Urinary bladder (tissue), 4 donors: Measurements from ENCODE around the gene BRINP1. TPM values are rescaled to one million over a fixed set of nuclear protein-coding genes. Genes with fewer than 3 reads are reported as not detected.

Experiments used
- DNase-seq: peaks from one replicate; pipeline ENCODE4 v3.0.0-alpha.2; 2015; ENCODE audit errors: extremely low spot score
- H3K27ac ChIP-seq: one replicate; pipeline ENCODE4 v1.5.1; 2013; ENCODE audit warnings: low read depth, mild to moderate bottlenecking, moderate library complexity
- H3K36me3 ChIP-seq: one replicate; pipeline ENCODE4 v1.6.1; 2013; ENCODE audit warnings: mild to moderate bottlenecking, moderate library complexity; ENCODE audit not compliant: insufficient read depth
- H3K4me1 ChIP-seq: one replicate; pipeline ENCODE4 v1.6.1; 2013; ENCODE audit warnings: mild to moderate bottlenecking, moderate library complexity; ENCODE audit not compliant: insufficient read depth
- H3K4me3 ChIP-seq: one replicate; pipeline ENCODE4 v1.5.1; 2013; ENCODE audit warnings: low read depth, low read length
- WGBS: extraction: QIAGEN DNeasy Blood & Tissue Kit; methylation state at CpG from one replicate; pipeline ENCODE4 v1.1.7; 2013; 5-methylcytosine and 5-hydroxymethylcytosine counted together
- polyA plus RNA-seq: library from polyadenylated mRNA; stranded (reverse); fragments of 200-250 nt; gene quantifications from one replicate; pipeline ENCODE4 v1.2.3, GENCODE V29; 2013
- total RNA-seq: library from RNA; depleted of rRNA; stranded (reverse); fragments of >200 nt; gene quantifications from one replicate; pipeline ENCODE4 v1.2.3, GENCODE V29; 2014
- donor health status: healthy with polysubstance abuse.
- donor health status: healthy.

BRINP1 gene
- total and polyA plus RNA-seq, 2 donors = 0.23 to 0.58 TPM

- no peaks in the 10 kb centered on the region for H3K4me1 ChIP-seq
- no peak overlapping the region for H3K27ac ChIP-seq
- no peak for DNase-seq
- no peaks in the 10 kb centered on the region for H3K36me3 ChIP-seq
- WGBS = 49% methylated on average over 9 of the region's 9 CpGs
- no peak overlapping the region for H3K4me3 ChIP-seq
Measured at GRCh38 chr9:119366909-119367682, 2.1 kb downstream of the BRINP1 start.

DNA sequence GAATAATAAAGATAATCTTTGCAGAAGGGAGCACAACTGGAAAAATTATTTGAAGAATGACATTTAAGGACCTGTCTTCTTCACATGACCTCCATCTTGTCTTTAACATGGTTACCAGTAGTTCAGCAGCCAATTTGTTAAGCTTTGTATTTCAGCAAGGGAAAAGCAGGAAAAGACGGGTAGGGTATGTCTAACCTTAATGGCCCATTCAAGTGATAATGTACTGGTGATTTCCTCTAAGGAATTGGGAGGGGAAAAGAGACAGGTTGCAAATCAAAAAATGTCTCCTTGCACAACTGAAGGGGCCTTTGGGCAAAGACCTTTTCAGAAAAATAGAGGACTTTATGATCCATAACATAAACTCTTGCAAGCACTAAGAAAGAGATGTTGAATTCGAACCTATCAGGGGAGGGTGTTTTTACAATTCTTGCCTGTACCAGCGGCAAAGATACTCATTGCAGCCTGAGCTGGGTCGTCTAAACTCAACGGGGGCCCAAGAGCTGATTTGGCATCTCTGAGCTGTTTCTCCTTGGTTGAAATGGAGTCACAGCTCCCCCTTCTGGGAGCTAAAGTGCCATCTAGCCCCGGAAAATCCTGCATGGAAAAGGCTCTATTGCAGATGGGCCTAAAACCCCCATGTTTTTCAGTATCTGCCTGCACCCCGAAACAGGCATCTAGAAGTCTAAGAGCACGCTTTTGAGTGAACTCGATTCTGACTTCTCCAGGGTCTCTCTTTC is 3.8 kb downstream of the BRINP1 start:
- no peaks in the 10 kb centered on the region for H3K36me3 ChIP-seq
- no peaks in the 10 kb centered on the region for H3K4me1 ChIP-seq
- no peak for DNase-seq
- WGBS = 10% methylated on average over 9 of the region's 9 CpGs
- no peak overlapping the region for H3K4me3 ChIP-seq
- H3K27ac ChIP-seq = no peak overlapping the region

GRCh38 chr9:119360237-119360636 is 9.0 kb downstream of the BRINP1 start:
- no peak for DNase-seq
- no peaks in the 10 kb centered on the region for H3K4me1 ChIP-seq
- no peak overlapping the region for H3K4me3 ChIP-seq
- H3K36me3 ChIP-seq = no peaks in the 10 kb centered on the region
- WGBS = 40% methylated on average over 5 of the region's 5 CpGs
- no peak overlapping the region for H3K27ac ChIP-seq

- no peak overlapping the region for H3K4me3 ChIP-seq
- no peaks in the 10 kb centered on the region for H3K4me1 ChIP-seq
- no peak for DNase-seq
- no peaks in the 10 kb centered on the region for H3K36me3 ChIP-seq
- no peak overlapping the region for H3K27ac ChIP-seq
- WGBS = 8% methylated on average over 2 of the region's 2 CpGs
Measured at GRCh38 chr9:119357336-119358096, 11.7 kb downstream of the BRINP1 start.

- no peak overlapping the region for H3K4me3 ChIP-seq
- H3K36me3 ChIP-seq = no peaks in the 10 kb centered on the region
- DNase-seq = no peak
- no peaks in the 10 kb centered on the region for H3K4me1 ChIP-seq
- 4% methylated on average over 11 of the region's 11 CpGs for WGBS
- H3K27ac ChIP-seq = no peak overlapping the region
Measured at GRCh38 chr9:119349351-119349825, 19.8 kb downstream of the BRINP1 start.

DNA sequence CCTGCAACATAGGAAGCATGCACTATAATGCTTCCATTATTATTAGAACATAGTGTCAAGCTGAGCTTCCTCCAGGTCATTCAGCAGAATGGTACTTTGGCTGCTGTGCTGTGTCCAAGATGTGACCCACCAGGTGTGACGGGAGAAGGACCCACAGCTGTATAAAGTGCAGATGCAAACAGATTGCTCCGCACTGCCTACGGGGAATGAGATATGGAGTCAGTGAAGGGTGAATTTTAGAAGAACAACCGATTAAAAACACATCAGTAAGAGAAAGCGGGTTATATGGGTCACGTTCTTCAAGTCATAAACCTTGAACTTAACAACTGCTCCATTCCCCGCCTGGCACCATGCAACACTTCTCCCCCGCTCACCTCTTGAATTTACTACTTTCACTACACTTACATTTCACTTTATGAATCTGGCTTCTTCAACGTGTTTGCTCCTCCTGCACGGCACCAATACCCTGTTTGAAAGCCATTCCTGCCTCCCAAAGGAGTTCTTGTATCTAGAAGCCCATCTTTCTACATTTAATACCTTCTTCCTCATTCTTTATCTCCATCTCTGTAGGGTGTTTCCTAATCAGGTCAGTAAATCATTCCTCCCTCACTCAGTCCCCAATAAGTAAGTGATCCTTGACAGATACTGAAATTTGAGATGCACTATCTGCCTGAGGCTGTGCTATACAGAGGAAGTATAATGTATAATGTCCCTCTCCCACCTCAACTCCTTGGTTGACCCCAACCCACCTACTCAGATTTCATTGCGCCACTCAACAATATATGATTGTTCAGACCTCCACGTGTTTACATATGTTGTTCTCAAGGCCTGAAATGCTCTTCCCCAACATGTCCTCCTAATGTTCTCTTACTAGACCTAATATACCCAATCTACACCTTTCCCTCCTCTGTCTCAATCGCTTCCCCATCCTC is 25.9 kb downstream of the BRINP1 start:
- H3K4me1 ChIP-seq = no peaks in the 10 kb centered on the region
- DNase-seq = no peak
- H3K36me3 ChIP-seq = no peaks in the 10 kb centered on the region
- 51% methylated on average over 13 of the region's 13 CpGs for WGBS
- no peak overlapping the region for H3K4me3 ChIP-seq
- no peak overlapping the region for H3K27ac ChIP-seq

- Histone ChIP-seq H3K4me1 (no peaks in the 10 kb centered on the region), H3K36me3 (no peaks in the 10 kb centered on the region), H3K4me3 (no peak overlapping the region), H3K27ac (no peak overlapping the region)
- 74% methylated on average over 3 of the region's 3 CpGs for WGBS
- DNase-seq = no peak
Measured at GRCh38 chr9:119339056-119339455, 30.2 kb downstream of the BRINP1 start.

DNA sequence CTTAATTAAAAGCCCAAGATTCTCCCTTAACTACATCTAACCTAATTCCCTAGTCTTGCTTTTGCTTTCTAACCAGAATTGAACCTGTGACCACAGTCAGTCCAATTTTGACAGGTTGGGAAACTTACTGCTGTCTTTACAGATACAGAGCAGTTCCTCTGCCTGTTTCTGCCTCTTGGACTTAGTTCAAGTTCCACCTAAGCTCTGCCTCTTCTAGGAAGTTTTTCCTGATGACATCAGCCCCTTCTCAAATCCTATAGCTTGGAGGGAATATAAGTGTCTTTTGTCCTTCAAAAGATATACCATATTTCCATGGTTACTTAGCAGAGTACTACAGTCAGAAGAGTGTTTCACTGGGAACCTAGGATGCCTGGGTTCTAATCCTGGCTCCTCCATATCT is 31.7 kb downstream of the BRINP1 start:
- Histone ChIP-seq H3K4me3 (no peak overlapping the region), H3K36me3 (no peaks in the 10 kb centered on the region), H3K27ac (no peak overlapping the region), H3K4me1 (no peaks in the 10 kb centered on the region)
- no peak for DNase-seq

DNA sequence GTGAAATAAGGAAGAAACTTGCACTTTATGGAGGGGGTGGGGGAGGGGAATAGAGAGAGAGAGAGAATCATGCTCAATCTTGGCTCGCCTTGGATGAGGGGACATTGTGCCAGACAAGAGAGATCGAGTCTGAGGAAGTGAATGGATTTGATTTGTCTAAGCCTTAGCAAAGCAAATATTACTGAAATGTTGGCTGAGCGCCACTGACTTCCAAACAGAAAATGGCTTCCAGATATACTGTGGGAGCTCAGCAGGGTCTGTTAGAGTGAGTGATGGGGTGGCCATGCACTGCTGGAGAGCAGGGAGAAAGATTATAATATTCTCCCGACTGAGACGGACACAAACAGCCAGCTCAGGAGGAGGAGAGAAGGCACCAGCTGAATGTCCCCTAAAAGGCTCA is 34.5 kb downstream of the BRINP1 start:
- H3K4me1 ChIP-seq = no peaks in the 10 kb centered on the region
- H3K27ac ChIP-seq = no peak overlapping the region
- no peaks in the 10 kb centered on the region for H3K36me3 ChIP-seq
- H3K4me3 ChIP-seq = no peak overlapping the region
- DNase-seq = no peak
- WGBS = 32% methylated on average over 5 of the region's 5 CpGs

DNA sequence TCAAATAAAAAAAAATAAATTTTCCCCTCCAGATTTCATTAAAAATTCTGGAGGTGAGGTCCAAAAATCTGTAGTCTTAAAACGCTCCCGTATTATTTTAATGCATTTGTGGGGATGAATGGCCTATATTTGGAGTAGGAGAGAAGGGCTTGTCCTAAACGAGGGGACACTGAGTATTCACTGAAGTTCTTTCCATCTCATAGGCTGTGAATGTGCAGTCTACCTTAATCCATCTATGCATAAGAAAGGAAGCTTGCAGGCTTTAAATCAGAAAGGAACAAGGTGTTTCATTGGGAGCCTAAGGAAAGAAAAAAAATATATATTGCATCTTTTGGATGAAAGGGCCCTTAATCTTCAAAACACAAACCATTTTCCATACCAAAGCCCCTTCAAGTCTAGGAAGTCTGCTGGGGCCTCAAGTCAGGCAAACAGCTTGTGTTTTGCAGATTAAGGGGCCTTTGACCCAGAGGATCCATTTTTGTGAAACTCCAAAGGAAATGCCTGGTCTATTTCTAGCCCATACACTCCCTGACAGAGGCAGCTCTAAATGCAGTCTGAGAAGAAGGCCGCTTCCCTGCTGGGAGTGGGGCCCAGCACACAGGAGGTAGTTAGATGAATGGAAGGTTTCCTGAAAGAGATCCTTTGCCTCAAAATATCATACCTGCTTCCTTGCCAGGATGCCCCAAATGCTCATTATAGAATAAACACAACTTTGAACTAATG is 35.6 kb downstream of the BRINP1 start:
- DNase-seq = no peak
- no peak overlapping the region for H3K27ac ChIP-seq
- H3K4me1 ChIP-seq = no peaks in the 10 kb centered on the region
- WGBS = 55% methylated on average over 4 of the region's 4 CpGs
- H3K36me3 ChIP-seq = no peaks in the 10 kb centered on the region
- H3K4me3 ChIP-seq = no peak overlapping the region

DNA sequence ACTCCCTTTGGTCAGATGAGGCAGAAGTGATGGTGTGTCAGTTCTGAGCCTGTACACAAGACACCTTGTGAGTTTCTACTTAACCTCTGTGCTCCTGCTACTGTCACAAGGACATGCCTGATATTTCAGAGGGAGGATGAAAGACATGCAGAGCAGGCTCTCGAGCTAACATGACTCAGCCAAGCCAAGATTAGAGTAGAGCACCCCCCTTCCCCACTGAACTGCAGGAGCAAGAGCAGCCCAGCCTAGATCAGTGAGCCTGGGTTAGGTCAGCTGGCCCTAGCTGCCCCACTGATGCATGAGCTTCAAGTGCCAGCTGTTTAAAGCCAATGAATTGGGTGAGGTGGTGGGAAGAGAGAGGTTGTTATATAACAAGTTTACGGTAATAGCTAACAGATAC is 36.7 kb downstream of the BRINP1 start:
- Histone ChIP-seq H3K4me3 (no peak overlapping the region), H3K36me3 (no peaks in the 10 kb centered on the region), H3K4me1 (no peaks in the 10 kb centered on the region), H3K27ac (no peak overlapping the region)
- 58% methylated on average over 2 of the region's 2 CpGs for WGBS
- no peak for DNase-seq

DNA sequence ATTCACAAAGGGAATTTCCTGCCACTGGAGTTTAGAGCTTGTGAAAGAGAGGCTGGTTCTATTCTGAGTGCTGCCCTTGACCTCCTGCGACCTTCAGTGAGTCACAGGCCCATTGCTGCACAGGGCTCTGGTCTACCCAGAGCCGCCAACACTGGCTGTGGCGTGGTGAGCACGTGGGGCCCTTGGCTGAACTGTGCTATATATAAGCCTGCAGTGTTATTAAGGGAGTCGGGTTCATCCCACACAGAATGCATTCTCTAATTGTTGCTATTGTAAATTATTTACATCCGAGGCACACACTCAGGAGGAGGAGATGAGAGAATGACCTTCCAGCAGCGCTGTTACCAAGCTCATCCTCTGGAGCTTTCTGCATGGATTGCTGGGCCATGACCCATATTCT is 47.1 kb downstream of the BRINP1 start:
- WGBS = 62% methylated on average over 7 of the region's 7 CpGs

More for the DNA sequence above, 47.1 kb downstream of the BRINP1 start:
- Histone ChIP-seq H3K4me3 (no peak overlapping the region), H3K4me1 (no peaks in the 10 kb centered on the region), H3K36me3 (no peaks in the 10 kb centered on the region), H3K27ac (no peak overlapping the region)
- no peak for DNase-seq
